HTR-8/SVneo (cell line): ENCODE measurements around the gene TMEM59L.

ENCODE experiments used
- DNase-seq: peaks from one replicate; pipeline ENCODE4 v3.0.0; 2011; ENCODE audit warnings: low spot score, mixed read lengths; ENCODE audit not compliant: insufficient read length
- FAIRE-seq: peaks from 2 replicates; lab custom pipeline; 2011; peaks lifted over from hg19 to GRCh38; lab: Jason Lieb, UNC

TMEM59L gene

GRCh38 chr19:18636183-18636968 is 23.7 kb downstream of the TMEM59L start:
- FAIRE-seq = peak; percentile 98
- DNase-seq = peak; percentile 98

- FAIRE-seq (no peak), DNase-seq (no peak)
Measured at GRCh38 chr19:18636969-18637629, 24.4 kb downstream of the TMEM59L start, which contains the start of gene KLHL26. Gene KLHL26 (plus strand): TSS chr19:18637028. CDS start chr19:18637055, 27 bp downstream.

- DNase-seq (no peak), FAIRE-seq (no peak)
Measured at GRCh38 chr19:18637673-18638630, 25.3 kb downstream of the TMEM59L start.

- FAIRE-seq = no peak
Measured at GRCh38 chr19:18639706-18640243, 27.1 kb downstream of the TMEM59L start.

GRCh38 chr19:18644196-18645034 is 31.7 kb downstream of the TMEM59L start:
- no peak for FAIRE-seq
- no peak for DNase-seq

More at GRCh38 chr19:18639706-18640243, 27.1 kb downstream of the TMEM59L start:
- no peak for DNase-seq

GRCh38 chr19:18645035-18645511 is 32.4 kb downstream of the TMEM59L start:
- FAIRE-seq = peak; percentile 26
- no peak for DNase-seq

GRCh38 chr19:18646535-18647370 is 34.1 kb downstream of the TMEM59L start:
- no peak for DNase-seq
- FAIRE-seq = peak; percentile 59

- DNase-seq (no peak), FAIRE-seq (no peak)
Measured at GRCh38 chr19:18647371-18647767, 34.7 kb downstream of the TMEM59L start.

GRCh38 chr19:18647807-18648206 is 35.1 kb downstream of the TMEM59L start:
- DNase-seq = no peak
- FAIRE-seq = no peak

- peak; percentile 13 for FAIRE-seq
- no peak for DNase-seq
Measured at GRCh38 chr19:18648973-18649315, 36.3 kb downstream of the TMEM59L start.

- FAIRE-seq (no peak), DNase-seq (no peak)
Measured at GRCh38 chr19:18649371-18650020, 36.8 kb downstream of the TMEM59L start.

- FAIRE-seq (no peak), DNase-seq (no peak)
Measured at GRCh38 chr19:18650021-18650390, 37.3 kb downstream of the TMEM59L start.

- no peak for FAIRE-seq
- no peak for DNase-seq
Measured at GRCh38 chr19:18650468-18651041, 37.9 kb downstream of the TMEM59L start.

- FAIRE-seq (no peak), DNase-seq (no peak)
Measured at GRCh38 chr19:18651300-18651699, 38.6 kb downstream of the TMEM59L start.

- no peak for FAIRE-seq
- DNase-seq = no peak
Measured at GRCh38 chr19:18651733-18652132, 39.1 kb downstream of the TMEM59L start.

- FAIRE-seq = peak; percentile 33
- no peak for DNase-seq
Measured at GRCh38 chr19:18653853-18654252, 41.2 kb downstream of the TMEM59L start.

GRCh38 chr19:18654469-18654868 is 41.8 kb downstream of the TMEM59L start:
- peak; percentile 73 for FAIRE-seq
- DNase-seq = no peak
